K562 (cell line): Measurements from ENCODE around the gene ZMIZ1. TPM values are rescaled to one million over a fixed set of nuclear protein-coding genes. Genes with fewer than 3 reads are reported as not detected.

Source experiments
- ATAC-seq: fragments of 200-7000 bp; cut with Tn5 transposase; 3 replicates; pipeline ENCODE4 v1.9.1; 2020; ENCODE audit warnings: moderate library complexity
- BruUV-seq: library from RNA; stranded (reverse); fragments of 400-500 nt; replicated peaks from 2 replicates; lab custom pipeline; 2021; lab: Mats Ljungman, UMichigan
- CTCF ChIA-PET: fragments of 300-600 bp; formaldehyde crosslinking; extraction: SDS; loops from one replicate; lab custom pipeline; 2021; ENCODE audit warnings: low intra/inter-chr PET ratio; lab: Yijun Ruan, JAX
- POLR2A ChIA-PET: fragments of 300-600, 350-650 bp; sonication (Branson Sonifier 250); formaldehyde crosslinking; extraction: SDS; loops from one replicate; lab custom pipeline; 2021; ENCODE audit warnings: antibody characterized with exemption, inconsistent platforms; lab: Yijun Ruan, JAX
- DNase-seq, 4 experiments: peaks; one replicate each; pipeline versions ENCODE4 v3.0.0 to v3.0.0-alpha.2; 2011 to 2018; ENCODE audit warnings: low spot score in 3 of 4, mixed read lengths in 3 of 4; ENCODE audit errors: extremely low read depth in 1 of 4
- FAIRE-seq: peaks from 2 replicates; lab custom pipeline; 2011; peaks lifted over from hg19 to GRCh38; lab: Jason Lieb, UNC
- H2AFZ ChIP-seq: 2 replicates; pipeline ENCODE4 v1.6.0; 2011; ENCODE audit warnings: low read depth, low read length, control low read depth, inconsistent platforms
- H3K27ac ChIP-seq: fragments of 200-600 bp; 3 replicates; pipeline ENCODE4 v1.8.0; 2011; ENCODE audit warnings: low read depth, mild to moderate bottlenecking, control low read depth, inconsistent platforms, low read length, moderate library complexity, mixed read lengths; ENCODE audit errors: extremely low read depth
- H3K27me3 ChIP-seq, 2 experiments: fragments of 300-600 bp in 1 of 2; 2 replicates in 1 of 2; 3 replicates in 1 of 2; pipeline versions ENCODE4 v1.6.0 to v1.8.0; 2011; ENCODE audit warnings: inconsistent platforms in 2 of 2, low read length in 2 of 2, mild to moderate bottlenecking in 1 of 2, mixed read lengths in 1 of 2, moderate library complexity in 1 of 2; ENCODE audit not compliant: control insufficient read depth in 2 of 2, insufficient read depth in 2 of 2
- H3K36me3 ChIP-seq: fragments of 300-600 bp; 3 replicates; pipeline ENCODE4 v1.8.0; 2011; ENCODE audit warnings: mild to moderate bottlenecking, low read length, inconsistent platforms; ENCODE audit not compliant: control insufficient read depth, insufficient read depth
- H3K4me1 ChIP-seq, 2 experiments: fragments of 200-600 bp in 1 of 2; replicated peaks in 1 of 2; 2 replicates in 1 of 2; 3 replicates in 1 of 2; pipeline versions ENCODE4 v1.5.1 to v1.8.0; 2011; ENCODE audit warnings: inconsistent platforms in 2 of 2, low read length in 2 of 2, mild to moderate bottlenecking in 1 of 2, mixed read lengths in 1 of 2, moderate library complexity in 1 of 2; ENCODE audit not compliant: control insufficient read depth in 2 of 2, insufficient read depth in 2 of 2
- H3K4me2 ChIP-seq: 2 replicates; pipeline ENCODE4 v1.6.1; 2011; ENCODE audit warnings: low read length, control low read depth, inconsistent platforms, mixed read lengths; ENCODE audit not compliant: insufficient read depth
- H3K4me3 ChIP-seq: fragments of 200-600 bp; sonication (generic), shearing (Covaris generic); 2 replicates; pipeline ENCODE4 v1.5.1; 2016; ENCODE audit warnings: control low read depth, inconsistent platforms
- H3K79me2 ChIP-seq: fragments of 200-600 bp; 3 replicates; pipeline ENCODE4 v1.8.0; 2011; ENCODE audit warnings: low read length, inconsistent platforms; ENCODE audit not compliant: control insufficient read depth, insufficient read depth
- H3K9ac ChIP-seq, 2 experiments: 2 replicates each; pipeline versions ENCODE4 v1.6.0 to v1.6.1; 2011; ENCODE audit warnings: low read depth in 2 of 2, low read length in 2 of 2, control low read depth in 1 of 2, inconsistent platforms in 1 of 2, mild to moderate bottlenecking in 1 of 2, mixed read lengths in 1 of 2; ENCODE audit not compliant: insufficient read depth in 1 of 2
- H3K9me1 ChIP-seq: one replicate; pipeline ENCODE4 v1.6.0; 2011; ENCODE audit warnings: inconsistent platforms, mild to moderate bottlenecking, low read length, moderate library complexity; ENCODE audit not compliant: control insufficient read depth, insufficient read depth
- H3K9me3 ChIP-seq: replicated peaks from 2 replicates; pipeline ENCODE4 v1.5.1; 2011; ENCODE audit warnings: low read depth, low read length, inconsistent platforms; ENCODE audit not compliant: control insufficient read depth, insufficient read depth
- H4K20me1 ChIP-seq: replicated peaks from 2 replicates; pipeline ENCODE4 v1.6.1; 2011; ENCODE audit warnings: low read length, inconsistent platforms, mixed read lengths; ENCODE audit not compliant: control insufficient read depth, insufficient read depth
- CHD1 ChIP-seq: fragments of 200-600 bp; sonication (generic); IDR thresholded peaks from one replicate; pipeline ENCODE4 v1.6.1; 2012; ENCODE audit warnings: mild to moderate bottlenecking, moderate library complexity, low read length, inconsistent platforms
- DEAF1 ChIP-seq: fragments of 450-650 bp; formaldehyde crosslinking; IDR thresholded peaks from 2 replicates; pipeline ENCODE4 v1.4.0; 2020; ENCODE audit warnings: mild to moderate bottlenecking, moderate library complexity
- FOXA3 ChIP-seq, 2 experiments: fragments of 450-650 bp in 1 of 2; sonication (generic) in 1 of 2; formaldehyde crosslinking; IDR thresholded peaks in 1 of 2; conservative IDR thresholded peaks in 1 of 2; 2 replicates each; pipeline versions ENCODE4 v1.4.0 to v1.8.0; 2020 to 2022; ENCODE audit warnings: mild to moderate bottlenecking in 2 of 2, missing genetic modification reagents in 1 of 2
- ILK ChIP-seq: fragments of 450-650 bp; IDR thresholded peaks from 2 replicates; pipeline ENCODE4 v1.6.1; 2016; ENCODE audit warnings: missing genetic modification characterization, low read depth, mild to moderate bottlenecking, missing compliant biosample characterization, moderate library complexity, borderline replicate concordance
- NCOA1 ChIP-seq: fragments of 450-650 bp; IDR thresholded peaks from 2 replicates; pipeline ENCODE4 v1.6.1; 2016; ENCODE audit warnings: low read depth
- RAD51 ChIP-seq: fragments of 450-650 bp; IDR thresholded peaks from 2 replicates; pipeline ENCODE4 v1.7.1; 2016; ENCODE audit warnings: low read depth, mild to moderate bottlenecking, borderline replicate concordance
- SAFB ChIP-seq: fragments of 200-400 bp; formaldehyde crosslinking; IDR thresholded peaks from 2 replicates; pipeline ENCODE4 v1.6.1; 2017; ENCODE audit warnings: low read depth, low read length, borderline replicate concordance
- SRSF7 ChIP-seq: fragments of 200-400 bp; formaldehyde crosslinking; optimal IDR thresholded peaks from 2 replicates; pipeline ENCODE3; 2017; ENCODE audit warnings: mild to moderate bottlenecking, low read depth, low read length
- WGBS: fragments of 100-300 bp; shearing (Covaris generic); methylation state at CpG from one replicate; pipeline ENCODE4 v1.1.6; 2016; ENCODE audit warnings: low coverage, mixed read lengths; ENCODE audit not compliant: insufficient coverage; ENCODE audit errors: missing lambda C conversion rate; 5-methylcytosine and 5-hydroxymethylcytosine counted together
- in situ Hi-C: fragments of 300-500 bp; cut with MboI; formaldehyde crosslinking; loops from 4 replicates; pipeline ENCODE4 v1.15.0; 2018; ENCODE audit warnings: inconsistent platforms, mixed read lengths
- intact Hi-C: fragments of 100-400 bp; cut with micrococcal nuclease; formaldehyde crosslinking; loops from 2 replicates; pipeline ENCODE4 v1.14.2; 2022
- polyA plus RNA-seq, 8 experiments: library from polyadenylated mRNA; depleted of rRNA in 4 of 8; stranded (reverse) in 5 of 8; unstranded in 3 of 8; fragments of >200 nt; fragmentation: Nextera tagmentation in 2 of 8; fragmentation: Illumina TruSeq in 1 of 8; extraction: Ambion mirVana in 2 of 8; extraction: Trizol in 1 of 8; gene quantifications; 2 replicates each; pipeline versions ENCODE4 v1.2.1 to v1.2.3, GENCODE V29; 2011 to 2014; ENCODE audit warnings: inconsistent platforms in 1 of 8, missing spikeins in 1 of 8
- total RNA-seq, 7 experiments: library from RNA; depleted of rRNA in 6 of 7; stranded (reverse); fragments of >200 nt in 6 of 7; fragmentation: Illumina TruSeq in 2 of 7; extraction: Trizol in 2 of 7; gene quantifications; 2 replicates each; pipeline versions ENCODE4 v1.2.1 to v1.2.3, GENCODE V29; 2011 to 2021; ENCODE audit warnings: low replicate concordance in 1 of 7

Gene ZMIZ1
- total and polyA plus RNA-seq, 9 of the 15 experiments (the other 6 are each of a cell fraction or from before 2014, with no cell fraction given): 1.0 to 37.3 (median 4.3) TPM

GRCh38 chr10:79244068-79244442, 175.3 kb downstream of the ZMIZ1 start:
- WGBS: 91% methylated on average over 10 of the region's 10 CpGs
- H3K9me3 ChIP-seq: no peaks in the 10 kb centered on the region; the same call in 1 of the 2 replicates
- no peaks in the 10 kb centered on the region for H3K9me1 ChIP-seq
- H3K27ac ChIP-seq: no peak overlapping the region
- H3K79me2 ChIP-seq: no peaks in the 10 kb centered on the region
- ChIA-PET POLR2A (no interaction called here), CTCF (no interaction called here)
- peaks cover 10 to 34% of the 10 kb centered on the region in 2 experiments for H3K4me1 ChIP-seq
- no peak overlapping the region for H3K9ac ChIP-seq
- no peak overlapping the region for H3K4me2 ChIP-seq
- no peak for TF ChIP-seq DEAF1 (CRISPR knock-in tag)
- no peak for TF ChIP-seq NCOA1
- TF ChIP-seq RAD51: no peak
- TF ChIP-seq SAFB: no peak
- TF ChIP-seq ILK (tag): no peak
- no peak for TF ChIP-seq FOXA3 (CRISPR knock-in tag; conservative IDR thresholded peaks at IDR 0.05 in 1 of 2, IDR thresholded peaks at IDR 0.05 in 1 of 2)
- no peak for TF ChIP-seq CHD1
- TF ChIP-seq SRSF7: no peak
- no peaks in the 10 kb centered on the region for H3K36me3 ChIP-seq
- FAIRE-seq (no peak), ATAC-seq (no peak), DNase-seq (no peak)
- no peak overlapping the region for H3K4me3 ChIP-seq
- no TSS peak for BruUV-seq
- no peak overlapping the region for H2AFZ ChIP-seq
- H3K27me3 ChIP-seq: no peaks in the 10 kb centered on the region
- peaks cover 31% of the 10 kb centered on the region; the same call in 1 of the 2 replicates for H4K20me1 ChIP-seq
- in situ Hi-C loops (no loop called here), intact Hi-C loops (no loop called here)
